Smooth muscle cell of the pulmonary artery (primary cell): ENCODE data around the gene OSTN. TPM values are rescaled to one million over a fixed set of nuclear protein-coding genes. Genes with fewer than 3 reads are reported as not detected.

Experiments
- total RNA-seq: library from RNA; depleted of rRNA; stranded (reverse); fragments of >200 nt; gene quantifications from 2 replicates; pipeline ENCODE4 v1.2.3, GENCODE V29; 2014

The OSTN gene, protein sequence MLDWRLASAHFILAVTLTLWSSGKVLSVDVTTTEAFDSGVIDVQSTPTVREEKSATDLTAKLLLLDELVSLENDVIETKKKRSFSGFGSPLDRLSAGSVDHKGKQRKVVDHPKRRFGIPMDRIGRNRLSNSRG
- 4.5 and 11.1 TPM in 2 replicates for total RNA-seq

DNA sequence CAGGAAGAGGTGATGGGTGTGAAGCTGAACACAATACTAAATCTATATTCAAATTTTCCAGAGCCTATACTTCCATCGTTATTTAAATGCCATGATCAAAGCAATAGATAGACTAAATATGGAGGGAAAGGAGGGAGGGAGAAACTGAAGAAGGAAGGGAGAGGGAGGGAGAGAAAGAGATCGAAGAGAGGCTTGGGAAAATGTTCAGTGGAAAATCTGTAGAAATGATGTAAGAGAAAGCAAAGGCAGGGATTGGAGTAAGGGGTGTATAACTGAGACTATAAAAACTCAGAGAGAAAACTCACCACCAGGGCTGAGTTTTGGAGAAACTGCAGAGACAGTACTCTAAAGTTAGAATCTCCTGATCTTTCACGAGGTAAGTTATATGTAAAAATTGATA lies at the start of gene OSTN:
Gene OSTN, plus strand, starts transcription at position 310 of the 400 bp plus-strand sequence. CDS start 13,292 bp downstream, outside the sequence.

Other genes with a start within 250 kb of the OSTN start
- gene CCDC50, start 130.2 kb downstream of the OSTN start, total RNA-seq: 93.8 and 109 TPM in 2 replicates
- gene UTS2B, start 131.3 kb downstream of the OSTN start, total RNA-seq: 0.39 and 0.53 TPM in 2 replicates